Measurements from ENCODE around the gene UCHL5. TPM values are rescaled to one million over a fixed set of nuclear protein-coding genes. Genes with fewer than 3 reads are reported as not detected.

UCHL5 gene
- total RNA-seq, 1 experiment from 2014 or later: 42.1 TPM

DNA sequence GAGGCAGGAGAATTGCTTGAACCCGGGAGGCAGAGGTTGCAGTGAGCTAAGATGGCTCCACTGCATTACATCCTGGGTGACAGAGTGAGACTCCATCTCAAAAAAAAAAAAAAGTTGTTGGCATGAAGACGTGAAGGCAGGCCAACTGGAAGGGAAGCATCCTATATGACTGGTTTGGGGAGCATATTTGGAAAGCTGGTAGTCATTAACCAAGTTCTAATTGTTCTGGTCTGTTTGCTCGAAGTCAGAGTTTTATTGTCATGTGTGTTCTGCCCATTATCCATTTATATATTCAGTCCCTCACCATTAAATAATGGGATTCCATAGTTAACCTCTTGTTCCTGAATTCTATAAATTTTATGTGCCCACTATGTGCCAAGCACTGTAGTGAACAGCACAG lies 49.3 kb upstream of the UCHL5 start:
- H2BK12ac ChIP-seq (ENCODE audit: insufficient read length, low read depth, low read length): no peak overlapping the region
- H3K4me1 ChIP-seq (ENCODE audit: insufficient read depth, low read length): peaks cover 2% of the 10 kb centered on the region; the same call in 1 of the 2 replicates
- no peak overlapping the region for H3K14ac ChIP-seq (ENCODE audit: insufficient read depth, low read length)
- no peak overlapping the region for H3T11ph ChIP-seq (ENCODE audit: low read length)
- H3K79me2 ChIP-seq (ENCODE audit: insufficient read depth, low read length): no peaks in the 10 kb centered on the region
- no peak overlapping the region for H4K8ac ChIP-seq (replicated peaks; ENCODE audit: insufficient read length, low read depth, low read length)
- H2BK120ac ChIP-seq (ENCODE audit: low read depth, low read length, poor library complexity, severe bottlenecking): no peak overlapping the region
- H3K79me1 ChIP-seq (ENCODE audit: insufficient read depth, low read depth, low read length, poor library complexity, severe bottlenecking): no peaks in the 10 kb centered on the region
- Mint-ChIP-seq H3K9me3 (no peaks in the 10 kb centered on the region), H3K4me3 (no peak overlapping the region), H3K4me1 (peaks cover 26 to 28% of the 10 kb centered on the region in 2 experiments), H3K27me3 (ENCODE audit: low read depth) (peaks cover 8% of the 10 kb centered on the region), H3K36me3 (ENCODE audit: insufficient read depth in 1 of 3, low read depth in 3 of 3) (no peaks in the 10 kb centered on the region), H3K27ac (no peak overlapping the region)
- TF ChIP-seq, protein P1, sequence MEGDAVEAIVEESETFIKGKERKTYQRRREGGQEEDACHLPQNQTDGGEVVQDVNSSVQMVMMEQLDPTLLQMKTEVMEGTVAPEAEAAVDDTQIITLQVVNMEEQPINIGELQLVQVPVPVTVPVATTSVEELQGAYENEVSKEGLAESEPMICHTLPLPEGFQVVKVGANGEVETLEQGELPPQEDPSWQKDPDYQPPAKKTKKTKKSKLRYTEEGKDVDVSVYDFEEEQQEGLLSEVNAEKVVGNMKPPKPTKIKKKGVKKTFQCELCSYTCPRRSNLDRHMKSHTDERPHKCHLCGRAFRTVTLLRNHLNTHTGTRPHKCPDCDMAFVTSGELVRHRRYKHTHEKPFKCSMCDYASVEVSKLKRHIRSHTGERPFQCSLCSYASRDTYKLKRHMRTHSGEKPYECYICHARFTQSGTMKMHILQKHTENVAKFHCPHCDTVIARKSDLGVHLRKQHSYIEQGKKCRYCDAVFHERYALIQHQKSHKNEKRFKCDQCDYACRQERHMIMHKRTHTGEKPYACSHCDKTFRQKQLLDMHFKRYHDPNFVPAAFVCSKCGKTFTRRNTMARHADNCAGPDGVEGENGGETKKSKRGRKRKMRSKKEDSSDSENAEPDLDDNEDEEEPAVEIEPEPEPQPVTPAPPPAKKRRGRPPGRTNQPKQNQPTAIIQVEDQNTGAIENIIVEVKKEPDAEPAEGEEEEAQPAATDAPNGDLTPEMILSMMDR (conservative IDR thresholded peaks at IDR 0.05): no peak
- no peak overlapping the region for H3K56ac ChIP-seq (ENCODE audit: insufficient read length, low read depth, low read length)
- no peak overlapping the region for H3K4ac ChIP-seq (ENCODE audit: low read depth, low read length)
- no CpG with 5 or more reads among the region's 3 CpGs for WGBS (ENCODE audit: extremely low coverage, insufficient read length, low lambda C conversion rate)
- H2BK20ac ChIP-seq (ENCODE audit: low read depth, low read length, poor library complexity, severe bottlenecking): no peak overlapping the region
- no peak overlapping the region for H3K9ac ChIP-seq (ENCODE audit: extremely low read depth, insufficient read length, low read length)
- no peak overlapping the region for H4K5ac ChIP-seq (ENCODE audit: insufficient read length, low read depth, low read length)
- no peak for DNase-seq
- H2AK5ac ChIP-seq (ENCODE audit: insufficient read length, low read length): no peak overlapping the region
- no peaks in the 10 kb centered on the region for H3K9me3 ChIP-seq (ENCODE audit: control insufficient read depth, low read depth, low read length)
- H2AFZ ChIP-seq (ENCODE audit: low read length): no peak overlapping the region
- H3K18ac ChIP-seq (ENCODE audit: insufficient read length, low read depth, low read length): no peak overlapping the region
- H3K23ac ChIP-seq (ENCODE audit: insufficient read length, low read depth, low read length): no peak overlapping the region
- H3K23me2 ChIP-seq (ENCODE audit: insufficient read length, low read depth, low read length, poor library complexity, severe bottlenecking): peaks cover 10% of the 10 kb centered on the region
- no peak overlapping the region for H4K91ac ChIP-seq (ENCODE audit: insufficient read length, low read depth, low read length)
- no peak overlapping the region for H3K27ac ChIP-seq (ENCODE audit: insufficient read length, low read depth, low read length)
- no peaks in the 10 kb centered on the region for H4K20me1 ChIP-seq (ENCODE audit: control insufficient read depth, insufficient read depth, insufficient read length)
- no peak overlapping the region for H2BK5ac ChIP-seq (ENCODE audit: insufficient read length, low read length)
- no peak overlapping the region for H3K4me2 ChIP-seq (ENCODE audit: insufficient read depth, insufficient read length, low read length)
- H2BK15ac ChIP-seq (ENCODE audit: low read depth, low read length): no peak overlapping the region
- no peaks in the 10 kb centered on the region; the same call in 1 of the 2 replicates for H3K27me3 ChIP-seq (ENCODE audit: insufficient read depth, low read length)

Data from H9 (cell line).